GM18498 (cell line): ENCODE data around the gene ZNF687.
A peak's percentile ranks its signal among the peaks of the same experiment; 100 is the strongest.

Experiments used
- ATAC-seq: cut with Tn5 transposase; IDR thresholded peaks from one replicate; pipeline ENCODE4 v1.9.1; 2021; ENCODE audit warnings: mild to moderate bottlenecking, moderate library complexity; ENCODE audit not compliant: unreplicated experiment

Gene ZNF687

GRCh38 chr1:151281225-151281968, 702 bp upstream of the ZNF687 start:
- peak; percentile 38 for ATAC-seq

GRCh38 chr1:151282883-151283725, 1.0 kb downstream of the ZNF687 start:
- no peak for ATAC-seq

- no peak for ATAC-seq
Observed at GRCh38 chr1:151284013-151284577, 2.0 kb downstream of the ZNF687 start.

- no peak for ATAC-seq
Observed at GRCh38 chr1:151286619-151287340, 4.7 kb downstream of the ZNF687 start.

- no peak for ATAC-seq
Observed at GRCh38 chr1:151287341-151287699, 5.2 kb downstream of the ZNF687 start.

- ATAC-seq = no peak
Observed at GRCh38 chr1:151287767-151288500, 5.8 kb downstream of the ZNF687 start.

- no peak for ATAC-seq
Observed at GRCh38 chr1:151288502-151288901, 6.4 kb downstream of the ZNF687 start.

- no peak for ATAC-seq
Observed at GRCh38 chr1:151289080-151289935, 7.2 kb downstream of the ZNF687 start.

GRCh38 chr1:151289991-151290708, 8.1 kb downstream of the ZNF687 start:
- ATAC-seq = no peak

GRCh38 chr1:151290709-151291303, 8.7 kb downstream of the ZNF687 start:
- no peak for ATAC-seq

GRCh38 chr1:151292207-151293030, 10.3 kb downstream of the ZNF687 start:
- ATAC-seq = no peak

- ATAC-seq = no peak
Observed at GRCh38 chr1:151293093-151293492, 11.0 kb downstream of the ZNF687 start.

- ATAC-seq = no peak
Observed at GRCh38 chr1:151294742-151295462, 12.8 kb downstream of the ZNF687 start.

- no peak for ATAC-seq
Observed at GRCh38 chr1:151309811-151310323, 27.8 kb downstream of the ZNF687 start.

GRCh38 chr1:151311011-151311410, 28.9 kb downstream of the ZNF687 start:
- ATAC-seq = no peak

- no peak for ATAC-seq
Observed at GRCh38 chr1:151311589-151312331, 29.7 kb downstream of the ZNF687 start.
